ENCODE results near the gene GPR153. TPM values are rescaled to one million over a fixed set of nuclear protein-coding genes. Genes with fewer than 3 reads are reported as not detected.

GPR153 gene
- total and polyA plus RNA-seq, 10 donors, result 2.1 to 26.6 (median 12.4) TPM

- Histone ChIP-seq H3K9me3 (no peaks in the 10 kb centered on the region), H3K4me1 (peaks cover 15 to 60% (median 43%) of the 10 kb centered on the region in 6 donors), H3K36me3 (no peaks in the 10 kb centered on the region), H3K27ac (peak overlapping the region in 6 of 8 donors; percentile 70 to 80 (median 77)), H3K27me3 (replicated peaks in 1 of 7) (peaks cover 0 to 62% (median 24%) of the 10 kb centered on the region in 7 donors), H3K4me3 (peak overlapping the region; percentile 55 to 85 (median 70))
- TF ChIP-seq CTCF (IDR thresholded peaks at IDR 0.05 in 8 of 11, conservative IDR thresholded peaks at IDR 0.05 in 3 of 11) (no peak), POLR2A (IDR thresholded peaks at IDR 0.05) (no peak), POLR2AphosphoS5 (IDR thresholded peaks at IDR 0.05) (peak in 2 of 3 donors; percentile 49 to 65)
- WGBS, 5 donors, result 5 to 22% (median 10%) methylated on average over 14 to 46 of the region's 46 CpGs
- intact Hi-C loops (cut with DNase I; ENCODE audit: low total_unique reads), result no loop called here
- DNase-seq, result peak; percentile 90
Measured at GRCh38 chr1:6259491-6260362, 1.2 kb downstream of the GPR153 start.

GRCh38 chr1:6258675-6259074 lies 2.2 kb downstream of the GPR153 start:
- peaks cover 0 to 2% (median 0%) of the 10 kb centered on the region in 6 donors for H3K36me3 ChIP-seq
- H3K9me3 ChIP-seq, result no peaks in the 10 kb centered on the region
- H3K27me3 ChIP-seq (replicated peaks in 1 of 7), result peaks cover 0 to 60% (median 24%) of the 10 kb centered on the region in 7 donors
- intact Hi-C loops (cut with DNase I; ENCODE audit: low total_unique reads), result no loop called here
- no peak overlapping the region for H3K4me3 ChIP-seq
- DNase-seq, result no peak
- 61 to 81% (median 73%) methylated on average over 4 to 10 of the region's 10 CpGs for WGBS, 5 donors
- H3K27ac ChIP-seq, result peak overlapping the region in 5 of 8 donors; percentile 67 to 82 (median 76)
- peaks cover 15 to 67% (median 41%) of the 10 kb centered on the region in 6 donors for H3K4me1 ChIP-seq
- no peak for TF ChIP-seq POLR2A (IDR thresholded peaks at IDR 0.05)
- TF ChIP-seq CTCF (IDR thresholded peaks at IDR 0.05 in 8 of 11, conservative IDR thresholded peaks at IDR 0.05 in 3 of 11), result no peak
- TF ChIP-seq POLR2AphosphoS5 (IDR thresholded peaks at IDR 0.05), result no peak

GRCh38 chr1:6257541-6258069 lies 3.3 kb downstream of the GPR153 start:
- peak overlapping the region in 7 of 8 donors; percentile 48 to 82 (median 70) for H3K27ac ChIP-seq
- TF ChIP-seq CTCF (IDR thresholded peaks at IDR 0.05 in 8 of 11, conservative IDR thresholded peaks at IDR 0.05 in 3 of 11) (no peak), POLR2AphosphoS5 (IDR thresholded peaks at IDR 0.05) (peak; percentile 80 to 88 (median 80)), POLR2A (IDR thresholded peaks at IDR 0.05) (no peak)
- peak; percentile 86 for DNase-seq
- peaks cover 0 to 51% (median 24%) of the 10 kb centered on the region in 7 donors for H3K27me3 ChIP-seq (replicated peaks in 1 of 7)
- no peaks in the 10 kb centered on the region for H3K9me3 ChIP-seq
- 64 to 81% (median 73%) methylated on average over 8 of the region's 8 CpGs for WGBS, 5 donors
- intact Hi-C loops (cut with DNase I; ENCODE audit: low total_unique reads), result no loop called here
- H3K4me1 ChIP-seq, result peaks cover 15 to 66% (median 37%) of the 10 kb centered on the region in 6 donors
- no peak overlapping the region for H3K4me3 ChIP-seq
- peaks cover 0 to 5% (median 0%) of the 10 kb centered on the region in 6 donors for H3K36me3 ChIP-seq

- DNase-seq, result no peak
- H3K9me3 ChIP-seq, result no peaks in the 10 kb centered on the region
- peaks cover 0 to 5% (median 0%) of the 10 kb centered on the region in 6 donors for H3K36me3 ChIP-seq
- intact Hi-C loops (cut with DNase I; ENCODE audit: low total_unique reads), result no loop called here
- no peak overlapping the region for H3K4me3 ChIP-seq
- peaks cover 15 to 57% (median 33%) of the 10 kb centered on the region in 6 donors for H3K4me1 ChIP-seq
- no peak for TF ChIP-seq CTCF (IDR thresholded peaks at IDR 0.05 in 8 of 11, conservative IDR thresholded peaks at IDR 0.05 in 3 of 11)
- no peak for TF ChIP-seq POLR2A (IDR thresholded peaks at IDR 0.05)
- no peak for TF ChIP-seq POLR2AphosphoS5 (IDR thresholded peaks at IDR 0.05)
- peaks cover 0 to 51% (median 18%) of the 10 kb centered on the region in 7 donors for H3K27me3 ChIP-seq (replicated peaks in 1 of 7)
- H3K27ac ChIP-seq, result peak overlapping the region in 6 of 8 donors; percentile 62 to 82 (median 73)
- 80 to 87% (median 83%) methylated on average over 11 to 13 of the region's 13 CpGs for WGBS, 5 donors
Measured at GRCh38 chr1:6256645-6257044, 4.3 kb downstream of the GPR153 start.
